GM23338 (cell line): ENCODE results near the gene GRIK4. TPM values are rescaled to one million over a fixed set of nuclear protein-coding genes. Genes with fewer than 3 reads are reported as not detected.
A peak's percentile ranks its signal among the peaks of the same experiment; 100 is the strongest.

Experiments used
- ATAC-seq: fragments of 200-7000 bp; cut with Tn5 transposase; 3 replicates; pipeline ENCODE4 v1.9.1; 2020
- DNase-seq: peaks from one replicate; pipeline ENCODE4 v3.0.0-alpha.2; 2015; ENCODE audit warnings: low spot score
- H2AFZ ChIP-seq: fragments of 200-600 bp; sonication (generic); 2 replicates; pipeline ENCODE4 v1.8.0; 2016; ENCODE audit warnings: antibody characterized with exemption, mild to moderate bottlenecking, moderate library complexity
- H3F3A ChIP-seq: fragments of 200-600 bp; sonication (generic); replicated peaks from 2 replicates; pipeline ENCODE4 v1.8.0; 2017; ENCODE audit warnings: antibody characterized with exemption, mixed run types, low read depth
- H3K27ac ChIP-seq: fragments of 200-600 bp; sonication (generic); 2 replicates; pipeline ENCODE4 v1.6.1; 2016; ENCODE audit warnings: low read depth
- H3K27me3 ChIP-seq: fragments of 200-600 bp; sonication (generic); 2 replicates; pipeline ENCODE4 v1.8.0; 2016; ENCODE audit warnings: mild to moderate bottlenecking, mixed run types, moderate library complexity; ENCODE audit not compliant: insufficient read depth
- H3K36me3 ChIP-seq: fragments of 200-600 bp; sonication (generic); 2 replicates; pipeline ENCODE4 v1.8.0; 2016; ENCODE audit warnings: mild to moderate bottlenecking; ENCODE audit not compliant: insufficient read depth
- H3K4me1 ChIP-seq: fragments of 200-600 bp; sonication (generic); 2 replicates; pipeline ENCODE4 v1.8.0; 2016; ENCODE audit warnings: mild to moderate bottlenecking, moderate library complexity; ENCODE audit not compliant: insufficient read depth
- H3K4me2 ChIP-seq: fragments of 200-600 bp; sonication (generic); 2 replicates; pipeline ENCODE4 v1.7.1; 2017; ENCODE audit warnings: mixed run types
- H3K4me3 ChIP-seq: fragments of 200-600 bp; sonication (generic); 2 replicates; pipeline ENCODE4 v1.6.1; 2016; ENCODE audit warnings: mixed run types
- H3K79me2 ChIP-seq: fragments of 200-600 bp; sonication (generic); replicated peaks from 2 replicates; pipeline ENCODE4 v1.8.0; 2017; ENCODE audit warnings: mild to moderate bottlenecking; ENCODE audit not compliant: insufficient read depth
- H3K9me2 ChIP-seq: fragments of 200-600 bp; sonication (generic); 2 replicates; pipeline ENCODE4 v1.8.0; 2017; ENCODE audit not compliant: insufficient read depth
- H4K20me1 ChIP-seq: fragments of 200-600 bp; sonication (generic); replicated peaks from 2 replicates; pipeline ENCODE4 v1.8.0; 2017; ENCODE audit warnings: mild to moderate bottlenecking; ENCODE audit not compliant: insufficient read depth
- H3K27ac Mint-ChIP-seq: 2 replicates; pipeline ENCODE4 v1.8.0; 2020; ENCODE audit warnings: inconsistent platforms, mild to moderate bottlenecking, moderate library complexity, mixed read lengths
- H3K27me3 Mint-ChIP-seq: 3 replicates; pipeline ENCODE4 v1.8.0; 2022; ENCODE audit warnings: low read depth, mild to moderate bottlenecking, moderate library complexity, mixed read lengths, inconsistent platforms; ENCODE audit not compliant: insufficient read depth, poor library complexity
- H3K36me3 Mint-ChIP-seq: 3 replicates; pipeline ENCODE4 v1.8.0; 2021; ENCODE audit warnings: low read depth, mild to moderate bottlenecking, inconsistent platforms, moderate library complexity, mixed read lengths
- H3K4me1 Mint-ChIP-seq: 3 replicates; pipeline ENCODE4 v1.8.0; 2020; ENCODE audit warnings: mild to moderate bottlenecking, inconsistent platforms, mixed read lengths
- H3K4me3 Mint-ChIP-seq: 3 replicates; pipeline ENCODE4 v1.8.0; 2021; ENCODE audit warnings: moderate library complexity, mild to moderate bottlenecking, inconsistent platforms, mixed read lengths
- H3K9me3 Mint-ChIP-seq: 3 replicates; pipeline ENCODE4 v1.8.0; 2020; ENCODE audit warnings: moderate library complexity, mild to moderate bottlenecking, inconsistent platforms, mixed read lengths
- CREB1 ChIP-seq: fragments of 250-450 bp; sonication (Bioruptor Pico); IDR thresholded peaks from 2 replicates; pipeline ENCODE4 v1.5.0; 2020; ENCODE audit warnings: low read depth, mild to moderate bottlenecking, moderate library complexity
- EZH2 ChIP-seq: fragments of 200-600 bp; sonication (generic); IDR thresholded peaks from one replicate; pipeline ENCODE4 v1.8.0; 2017; ENCODE audit warnings: antibody characterized with exemption, mild to moderate bottlenecking, low read depth; ENCODE audit not compliant: unreplicated experiment
- EZH2phosphoT487 ChIP-seq: fragments of 200-600 bp; sonication (generic); IDR thresholded peaks from one replicate; pipeline ENCODE4 v1.8.1; 2018; ENCODE audit warnings: antibody characterized with exemption; ENCODE audit not compliant: unreplicated experiment
- JUNB ChIP-seq: IDR thresholded peaks from one replicate; pipeline ENCODE4 v1.6.1; 2016; ENCODE audit warnings: antibody characterized with exemption; ENCODE audit not compliant: unreplicated experiment
- NANOG ChIP-seq: IDR thresholded peaks from 2 replicates; pipeline ENCODE4 v1.6.1; 2016; ENCODE audit warnings: antibody characterized with exemption, borderline replicate concordance
- POLR2AphosphoS5 ChIP-seq: IDR thresholded peaks from 2 replicates; pipeline ENCODE4 v1.6.1; 2016; ENCODE audit warnings: antibody characterized with exemption, low read depth
- STAT1 ChIP-seq: IDR thresholded peaks from one replicate; pipeline ENCODE4 v1.6.1; 2016; ENCODE audit warnings: antibody characterized with exemption; ENCODE audit not compliant: unreplicated experiment
- ZNF114 ChIP-seq: fragments of 250-450 bp; sonication (Bioruptor Pico); IDR thresholded peaks from 2 replicates; pipeline ENCODE4 v1.5.0; 2020; ENCODE audit warnings: mild to moderate bottlenecking, moderate library complexity
- ZNF331 ChIP-seq: fragments of 250-450 bp; sonication (Bioruptor Pico); IDR thresholded peaks from 2 replicates; pipeline ENCODE4 v1.5.0; 2020; ENCODE audit warnings: low read depth, mild to moderate bottlenecking, moderate library complexity
- polyA plus RNA-seq: library from polyadenylated mRNA; unstranded; fragments of >200 nt; fragmentation: Nextera tagmentation; extraction: Ambion mirVana; gene quantifications from 2 replicates; pipeline ENCODE4 v1.2.1, GENCODE V29; 2016
- total RNA-seq: library from RNA; depleted of rRNA; stranded (reverse); fragments of >200 nt; shearing (Covaris generic); gene quantifications from 2 replicates; pipeline ENCODE4 v1.2.3, GENCODE V29; 2014
- TF ChIP-seq, protein P1 (sequence below): IDR thresholded peaks from one replicate; pipeline ENCODE4 v1.6.1; 2018; ENCODE audit warnings: antibody characterized with exemption; ENCODE audit not compliant: unreplicated experiment
- TF ChIP-seq, protein P2 (sequence below): fragments of 250-450 bp; sonication (Bioruptor Pico); IDR thresholded peaks from 2 replicates; pipeline ENCODE4 v1.5.0; 2020; ENCODE audit warnings: mild to moderate bottlenecking, moderate library complexity
- TF ChIP-seq, protein P3 (sequence below), 2 experiments: fragments of 200-600 bp in 1 of 2; sonication (generic) in 1 of 2; conservative IDR thresholded peaks; 2 replicates each; pipeline versions ENCODE4 v1.5.1 to v1.6.1; 2016 to 2017; ENCODE audit warnings: antibody characterized with exemption in 2 of 2, low read depth in 2 of 2, mild to moderate bottlenecking in 2 of 2, moderate library complexity in 1 of 2
- TF ChIP-seq, protein P4 (sequence below): IDR thresholded peaks from 2 replicates; pipeline ENCODE4 v1.6.1; 2016; ENCODE audit warnings: antibody characterized with exemption

The GRIK4 gene
- total and polyA plus RNA-seq, 2 experiments from 2014 or later = 0.63 to 2.2 TPM

DNA sequence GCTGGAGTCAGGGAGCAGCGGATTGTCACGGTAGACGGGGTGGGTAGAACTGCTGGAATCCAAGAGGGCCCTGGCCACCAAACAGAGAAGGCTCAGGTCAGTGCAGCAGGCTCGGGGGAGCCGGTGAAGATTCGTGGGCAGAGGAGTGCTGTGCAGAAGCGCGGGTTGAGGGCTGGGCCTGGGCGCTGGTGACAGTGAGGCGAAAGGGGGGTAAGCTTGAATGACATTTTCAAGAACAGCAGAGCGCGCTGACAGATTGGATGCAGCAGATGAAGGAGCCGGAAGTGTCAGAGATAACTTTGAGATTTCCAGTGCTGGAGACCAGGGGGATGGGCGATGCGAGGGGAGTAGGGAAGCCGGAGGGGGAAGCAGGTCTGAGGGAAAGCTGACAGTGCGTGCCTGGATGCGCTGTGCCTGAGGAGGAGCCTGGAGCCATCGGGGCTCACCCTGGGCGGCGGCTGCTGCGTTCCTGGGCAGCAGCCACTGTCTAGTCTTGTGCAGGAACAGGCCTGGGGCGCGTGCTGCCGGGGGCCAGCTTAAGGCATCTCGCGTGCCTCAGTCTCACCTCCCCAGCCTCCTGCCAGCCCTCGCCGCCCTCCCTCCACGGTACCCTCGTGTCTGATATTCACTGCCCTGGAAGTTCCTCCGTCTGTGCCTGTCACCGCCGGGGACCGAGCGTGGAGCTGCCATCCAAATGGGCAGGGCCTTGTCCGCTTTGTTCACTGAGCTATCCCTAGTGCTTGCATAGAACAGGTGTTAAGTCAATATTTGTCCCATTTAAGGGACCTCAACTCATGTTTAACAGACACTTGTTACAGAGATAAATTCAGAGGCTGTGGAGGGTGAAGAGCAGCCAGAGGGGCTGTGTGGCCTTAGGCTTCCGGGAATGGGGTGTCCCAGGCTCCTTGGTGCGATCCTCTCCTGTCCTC is 5.2 kb downstream of the GRIK4 start:
- Histone ChIP-seq H4K20me1 (no peaks in the 10 kb centered on the region), H3K4me1 (peaks cover 14% of the 10 kb centered on the region; the same call in 1 of the 2 replicates), H3K36me3 (no peaks in the 10 kb centered on the region), H3K27me3 (peaks cover 9% of the 10 kb centered on the region; the same call in 1 of the 2 replicates), H3K79me2 (no peaks in the 10 kb centered on the region), H3K4me3 (no peak overlapping the region), H3K9me2 (no peaks in the 10 kb centered on the region), H3K27ac (no peak overlapping the region), H2AFZ (no peak overlapping the region; the same call in 1 of the 2 replicates), H3F3A (no peaks in the 10 kb centered on the region), H3K4me2 (0 out of 2 replicates have a peak overlapping the region, but pooled peaks have one; percentile 26)
- Mint-ChIP-seq H3K4me1 (peaks cover 30% of the 10 kb centered on the region), H3K4me3 (no peak overlapping the region), H3K36me3 (no peaks in the 10 kb centered on the region; the same call in 2 of the 3 replicates), H3K9me3 (no peaks in the 10 kb centered on the region; the same call in 2 of the 3 replicates), H3K27ac (no peak overlapping the region), H3K27me3 (peaks cover 25% of the 10 kb centered on the region)
- TF ChIP-seq STAT1 (no peak), ZNF331 (no peak), NANOG (no peak), EZH2phosphoT487 (no peak), EZH2 (no peak), CREB1 (CRISPR knock-in tag) (no peak), POLR2AphosphoS5 (no peak), ZNF114 (CRISPR knock-in tag) (no peak), JUNB (no peak)
- TF ChIP-seq, protein P1, sequence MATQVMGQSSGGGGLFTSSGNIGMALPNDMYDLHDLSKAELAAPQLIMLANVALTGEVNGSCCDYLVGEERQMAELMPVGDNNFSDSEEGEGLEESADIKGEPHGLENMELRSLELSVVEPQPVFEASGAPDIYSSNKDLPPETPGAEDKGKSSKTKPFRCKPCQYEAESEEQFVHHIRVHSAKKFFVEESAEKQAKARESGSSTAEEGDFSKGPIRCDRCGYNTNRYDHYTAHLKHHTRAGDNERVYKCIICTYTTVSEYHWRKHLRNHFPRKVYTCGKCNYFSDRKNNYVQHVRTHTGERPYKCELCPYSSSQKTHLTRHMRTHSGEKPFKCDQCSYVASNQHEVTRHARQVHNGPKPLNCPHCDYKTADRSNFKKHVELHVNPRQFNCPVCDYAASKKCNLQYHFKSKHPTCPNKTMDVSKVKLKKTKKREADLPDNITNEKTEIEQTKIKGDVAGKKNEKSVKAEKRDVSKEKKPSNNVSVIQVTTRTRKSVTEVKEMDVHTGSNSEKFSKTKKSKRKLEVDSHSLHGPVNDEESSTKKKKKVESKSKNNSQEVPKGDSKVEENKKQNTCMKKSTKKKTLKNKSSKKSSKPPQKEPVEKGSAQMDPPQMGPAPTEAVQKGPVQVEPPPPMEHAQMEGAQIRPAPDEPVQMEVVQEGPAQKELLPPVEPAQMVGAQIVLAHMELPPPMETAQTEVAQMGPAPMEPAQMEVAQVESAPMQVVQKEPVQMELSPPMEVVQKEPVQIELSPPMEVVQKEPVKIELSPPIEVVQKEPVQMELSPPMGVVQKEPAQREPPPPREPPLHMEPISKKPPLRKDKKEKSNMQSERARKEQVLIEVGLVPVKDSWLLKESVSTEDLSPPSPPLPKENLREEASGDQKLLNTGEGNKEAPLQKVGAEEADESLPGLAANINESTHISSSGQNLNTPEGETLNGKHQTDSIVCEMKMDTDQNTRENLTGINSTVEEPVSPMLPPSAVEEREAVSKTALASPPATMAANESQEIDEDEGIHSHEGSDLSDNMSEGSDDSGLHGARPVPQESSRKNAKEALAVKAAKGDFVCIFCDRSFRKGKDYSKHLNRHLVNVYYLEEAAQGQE = no peak
- TF ChIP-seq, protein P2, sequence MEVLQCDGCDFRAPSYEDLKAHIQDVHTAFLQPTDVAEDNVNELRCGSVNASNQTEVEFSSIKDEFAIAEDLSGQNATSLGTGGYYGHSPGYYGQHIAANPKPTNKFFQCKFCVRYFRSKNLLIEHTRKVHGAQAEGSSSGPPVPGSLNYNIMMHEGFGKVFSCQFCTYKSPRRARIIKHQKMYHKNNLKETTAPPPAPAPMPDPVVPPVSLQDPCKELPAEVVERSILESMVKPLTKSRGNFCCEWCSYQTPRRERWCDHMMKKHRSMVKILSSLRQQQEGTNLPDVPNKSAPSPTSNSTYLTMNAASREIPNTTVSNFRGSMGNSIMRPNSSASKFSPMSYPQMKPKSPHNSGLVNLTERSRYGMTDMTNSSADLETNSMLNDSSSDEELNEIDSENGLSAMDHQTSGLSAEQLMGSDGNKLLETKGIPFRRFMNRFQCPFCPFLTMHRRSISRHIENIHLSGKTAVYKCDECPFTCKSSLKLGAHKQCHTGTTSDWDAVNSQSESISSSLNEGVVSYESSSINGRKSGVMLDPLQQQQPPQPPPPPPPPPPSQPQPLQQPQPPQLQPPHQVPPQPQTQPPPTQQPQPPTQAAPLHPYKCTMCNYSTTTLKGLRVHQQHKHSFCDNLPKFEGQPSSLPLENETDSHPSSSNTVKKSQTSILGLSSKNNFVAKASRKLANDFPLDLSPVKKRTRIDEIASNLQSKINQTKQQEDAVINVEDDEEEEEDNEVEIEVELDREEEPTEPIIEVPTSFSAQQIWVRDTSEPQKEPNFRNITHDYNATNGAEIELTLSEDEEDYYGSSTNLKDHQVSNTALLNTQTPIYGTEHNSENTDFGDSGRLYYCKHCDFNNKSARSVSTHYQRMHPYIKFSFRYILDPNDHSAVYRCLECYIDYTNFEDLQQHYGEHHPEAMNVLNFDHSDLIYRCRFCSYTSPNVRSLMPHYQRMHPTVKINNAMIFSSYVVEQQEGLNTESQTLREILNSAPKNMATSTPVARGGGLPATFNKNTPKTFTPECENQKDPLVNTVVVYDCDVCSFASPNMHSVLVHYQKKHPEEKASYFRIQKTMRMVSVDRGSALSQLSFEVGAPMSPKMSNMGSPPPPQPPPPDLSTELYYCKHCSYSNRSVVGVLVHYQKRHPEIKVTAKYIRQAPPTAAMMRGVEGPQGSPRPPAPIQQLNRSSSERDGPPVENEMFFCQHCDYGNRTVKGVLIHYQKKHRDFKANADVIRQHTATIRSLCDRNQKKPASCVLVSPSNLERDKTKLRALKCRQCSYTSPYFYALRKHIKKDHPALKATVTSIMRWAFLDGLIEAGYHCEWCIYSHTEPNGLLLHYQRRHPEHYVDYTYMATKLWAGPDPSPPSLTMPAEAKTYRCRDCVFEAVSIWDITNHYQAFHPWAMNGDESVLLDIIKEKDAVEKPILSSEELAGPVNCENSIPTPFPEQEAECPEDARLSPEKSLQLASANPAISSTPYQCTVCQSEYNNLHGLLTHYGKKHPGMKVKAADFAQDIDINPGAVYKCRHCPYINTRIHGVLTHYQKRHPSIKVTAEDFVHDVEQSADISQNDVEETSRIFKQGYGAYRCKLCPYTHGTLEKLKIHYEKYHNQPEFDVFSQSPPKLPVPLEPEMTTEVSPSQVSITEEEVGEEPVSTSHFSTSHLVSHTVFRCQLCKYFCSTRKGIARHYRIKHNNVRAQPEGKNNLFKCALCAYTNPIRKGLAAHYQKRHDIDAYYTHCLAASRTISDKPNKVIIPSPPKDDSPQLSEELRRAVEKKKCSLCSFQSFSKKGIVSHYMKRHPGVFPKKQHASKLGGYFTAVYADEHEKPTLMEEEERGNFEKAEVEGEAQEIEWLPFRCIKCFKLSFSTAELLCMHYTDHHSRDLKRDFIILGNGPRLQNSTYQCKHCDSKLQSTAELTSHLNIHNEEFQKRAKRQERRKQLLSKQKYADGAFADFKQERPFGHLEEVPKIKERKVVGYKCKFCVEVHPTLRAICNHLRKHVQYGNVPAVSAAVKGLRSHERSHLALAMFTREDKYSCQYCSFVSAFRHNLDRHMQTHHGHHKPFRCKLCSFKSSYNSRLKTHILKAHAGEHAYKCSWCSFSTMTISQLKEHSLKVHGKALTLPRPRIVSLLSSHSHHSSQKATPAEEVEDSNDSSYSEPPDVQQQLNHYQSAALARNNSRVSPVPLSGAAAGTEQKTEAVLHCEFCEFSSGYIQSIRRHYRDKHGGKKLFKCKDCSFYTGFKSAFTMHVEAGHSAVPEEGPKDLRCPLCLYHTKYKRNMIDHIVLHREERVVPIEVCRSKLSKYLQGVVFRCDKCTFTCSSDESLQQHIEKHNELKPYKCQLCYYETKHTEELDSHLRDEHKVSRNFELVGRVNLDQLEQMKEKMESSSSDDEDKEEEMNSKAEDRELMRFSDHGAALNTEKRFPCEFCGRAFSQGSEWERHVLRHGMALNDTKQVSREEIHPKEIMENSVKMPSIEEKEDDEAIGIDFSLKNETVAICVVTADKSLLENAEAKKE (CRISPR knock-in tag) = no peak
- TF ChIP-seq, protein P3, sequence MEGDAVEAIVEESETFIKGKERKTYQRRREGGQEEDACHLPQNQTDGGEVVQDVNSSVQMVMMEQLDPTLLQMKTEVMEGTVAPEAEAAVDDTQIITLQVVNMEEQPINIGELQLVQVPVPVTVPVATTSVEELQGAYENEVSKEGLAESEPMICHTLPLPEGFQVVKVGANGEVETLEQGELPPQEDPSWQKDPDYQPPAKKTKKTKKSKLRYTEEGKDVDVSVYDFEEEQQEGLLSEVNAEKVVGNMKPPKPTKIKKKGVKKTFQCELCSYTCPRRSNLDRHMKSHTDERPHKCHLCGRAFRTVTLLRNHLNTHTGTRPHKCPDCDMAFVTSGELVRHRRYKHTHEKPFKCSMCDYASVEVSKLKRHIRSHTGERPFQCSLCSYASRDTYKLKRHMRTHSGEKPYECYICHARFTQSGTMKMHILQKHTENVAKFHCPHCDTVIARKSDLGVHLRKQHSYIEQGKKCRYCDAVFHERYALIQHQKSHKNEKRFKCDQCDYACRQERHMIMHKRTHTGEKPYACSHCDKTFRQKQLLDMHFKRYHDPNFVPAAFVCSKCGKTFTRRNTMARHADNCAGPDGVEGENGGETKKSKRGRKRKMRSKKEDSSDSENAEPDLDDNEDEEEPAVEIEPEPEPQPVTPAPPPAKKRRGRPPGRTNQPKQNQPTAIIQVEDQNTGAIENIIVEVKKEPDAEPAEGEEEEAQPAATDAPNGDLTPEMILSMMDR (conservative IDR thresholded peaks at IDR 0.05; ENCODE audit: low read depth in 2 of 2) = no peak
- TF ChIP-seq, protein P4, sequence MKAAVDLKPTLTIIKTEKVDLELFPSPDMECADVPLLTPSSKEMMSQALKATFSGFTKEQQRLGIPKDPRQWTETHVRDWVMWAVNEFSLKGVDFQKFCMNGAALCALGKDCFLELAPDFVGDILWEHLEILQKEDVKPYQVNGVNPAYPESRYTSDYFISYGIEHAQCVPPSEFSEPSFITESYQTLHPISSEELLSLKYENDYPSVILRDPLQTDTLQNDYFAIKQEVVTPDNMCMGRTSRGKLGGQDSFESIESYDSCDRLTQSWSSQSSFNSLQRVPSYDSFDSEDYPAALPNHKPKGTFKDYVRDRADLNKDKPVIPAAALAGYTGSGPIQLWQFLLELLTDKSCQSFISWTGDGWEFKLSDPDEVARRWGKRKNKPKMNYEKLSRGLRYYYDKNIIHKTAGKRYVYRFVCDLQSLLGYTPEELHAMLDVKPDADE = no peak
- ATAC-seq (peak; percentile 59), DNase-seq (no peak)
